LHCN-M2 (cell line): Measurements from ENCODE around the gene CERS6. TPM values are rescaled to one million over a fixed set of nuclear protein-coding genes. Genes with fewer than 3 reads are reported as not detected.
A peak's percentile ranks its signal among the peaks of the same experiment; 100 is the strongest.

Source experiments
- DNase-seq: peaks from one replicate; pipeline ENCODE4 v3.0.0-alpha.2; 2012; ENCODE audit warnings: low read depth
- total RNA-seq: library from RNA; depleted of rRNA; stranded (reverse); fragments of >200 nt; gene quantifications from 2 replicates; pipeline ENCODE4 v1.2.3, GENCODE V29; 2014

CERS6 gene
- total RNA-seq, 1 experiment from 2014 or later = 47.2 TPM

DNA sequence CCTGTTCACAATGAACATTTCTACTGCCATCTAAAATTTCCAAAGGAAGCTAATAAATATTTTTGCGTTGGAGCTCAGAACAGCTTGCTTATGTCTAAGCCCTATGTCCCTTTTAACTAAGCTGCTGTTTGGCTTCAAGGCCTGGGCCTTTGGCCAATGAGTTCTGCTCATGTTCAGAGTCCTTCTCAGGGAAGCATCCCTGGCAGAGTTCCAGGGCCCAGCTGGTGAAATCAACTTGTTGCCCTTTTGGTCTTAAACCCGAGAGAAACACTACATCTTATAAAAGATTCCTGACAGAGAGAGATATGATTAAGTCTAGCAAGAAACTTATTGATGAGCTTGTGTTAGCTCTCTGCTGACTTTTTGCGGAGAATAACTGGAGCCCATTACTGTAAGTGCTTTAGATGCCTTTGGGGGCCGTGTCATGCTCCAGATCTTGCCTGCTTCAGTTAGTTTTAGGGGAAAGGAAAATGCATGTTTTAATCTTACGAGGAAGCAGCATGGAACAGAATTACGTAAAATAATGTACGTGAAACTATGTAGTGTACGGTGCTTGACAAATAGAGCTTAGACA lies 243.9 kb downstream of the CERS6 start:
- peak; percentile 42 for DNase-seq

DNA sequence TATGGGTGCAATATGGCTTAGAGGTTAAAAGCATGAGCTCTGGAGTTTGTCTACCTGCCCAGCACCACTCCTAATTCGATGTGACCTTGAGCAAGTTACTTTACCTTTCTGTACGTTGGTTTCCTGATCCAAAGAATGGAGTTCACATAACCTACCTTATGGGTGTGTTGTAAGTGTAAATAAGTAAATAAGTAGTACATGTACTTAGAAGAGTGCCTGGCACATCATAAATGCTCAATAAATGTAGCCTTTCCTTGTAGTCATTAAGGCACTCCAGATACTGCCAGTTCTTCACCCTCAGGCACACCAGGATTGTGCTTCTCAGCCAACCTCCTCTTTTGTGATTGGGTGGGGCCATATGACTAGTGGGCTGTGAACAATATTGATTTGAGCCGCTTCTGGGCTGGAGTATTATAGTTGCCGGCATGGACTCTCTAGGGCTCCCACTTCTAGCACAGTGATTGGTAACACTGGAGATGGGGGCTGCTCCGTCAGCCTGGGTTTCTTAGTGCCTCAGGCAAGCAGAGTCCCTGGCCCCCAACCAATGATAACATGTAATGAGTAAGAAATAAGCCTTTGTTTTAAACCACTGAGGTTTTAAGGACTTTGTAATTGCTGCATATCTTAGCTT lies 244.7 kb downstream of the CERS6 start:
- DNase-seq = no peak

- DNase-seq = no peak
These were observed 246.5 kb downstream of the CERS6 start for GRCh38 chr2:168702579-168702978.

DNA sequence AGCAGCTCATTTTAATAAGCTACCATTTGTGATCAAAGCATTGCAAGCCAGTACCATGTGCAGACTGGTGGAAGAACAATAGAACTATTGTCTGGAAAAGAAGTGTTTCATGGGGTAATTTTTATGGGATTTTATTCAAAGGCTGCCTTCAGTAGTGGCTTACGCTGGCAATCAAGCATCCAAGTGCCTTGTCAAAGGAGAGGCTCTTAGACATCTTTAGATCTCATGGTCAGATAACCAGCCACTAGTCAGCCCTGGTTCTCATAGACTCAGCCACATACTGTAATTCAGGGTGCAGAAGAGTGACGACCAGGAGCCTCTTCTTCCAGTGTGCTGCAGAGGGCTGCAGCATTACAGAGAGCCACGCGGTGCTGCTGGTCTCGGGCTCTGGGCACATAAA lies 247.9 kb downstream of the CERS6 start:
- DNase-seq = no peak

DNA sequence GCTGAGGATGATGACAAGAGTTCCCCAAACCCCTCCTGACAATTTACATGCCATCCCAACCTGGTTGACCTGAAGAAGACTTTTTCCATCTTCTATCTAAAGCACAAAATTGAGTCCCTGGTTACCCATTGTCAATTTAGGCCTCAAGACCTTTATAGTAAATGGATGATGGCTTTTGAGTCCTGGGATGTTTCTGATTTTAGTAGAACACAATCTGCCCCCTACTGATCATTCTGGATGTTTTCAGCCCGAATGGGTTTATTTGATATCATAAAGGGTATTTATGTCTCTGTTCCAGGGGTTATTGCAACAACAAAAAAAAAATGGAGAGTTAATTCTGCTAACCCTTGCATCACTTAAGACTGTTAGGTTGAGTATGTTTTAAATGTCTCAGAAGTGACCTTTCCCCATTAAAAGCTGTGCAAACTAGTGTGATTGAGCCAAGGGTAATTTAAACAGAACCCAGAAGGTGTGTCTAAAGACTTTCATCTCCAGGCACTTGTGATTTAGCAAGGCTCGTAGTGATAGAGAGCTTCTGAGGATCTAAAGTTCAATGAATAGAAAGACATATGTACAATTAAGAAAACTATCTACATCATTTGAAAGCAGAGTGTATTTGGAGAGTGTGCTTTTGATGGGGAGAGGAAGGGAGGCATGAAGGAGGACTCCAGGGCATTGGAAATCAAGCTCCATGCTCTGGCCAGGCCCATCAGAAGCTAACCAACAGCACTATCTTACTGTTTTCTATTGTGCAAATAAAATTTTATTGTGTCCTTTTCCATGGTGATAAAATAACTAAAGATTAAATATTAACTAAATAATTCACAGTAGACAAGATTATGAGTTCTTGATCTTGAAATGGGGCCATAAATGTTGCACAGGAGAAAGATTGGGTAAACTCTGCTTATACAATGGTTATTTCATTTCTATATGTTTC lies 249.7 kb downstream of the CERS6 start:
- DNase-seq = peak; percentile 22

DNA sequence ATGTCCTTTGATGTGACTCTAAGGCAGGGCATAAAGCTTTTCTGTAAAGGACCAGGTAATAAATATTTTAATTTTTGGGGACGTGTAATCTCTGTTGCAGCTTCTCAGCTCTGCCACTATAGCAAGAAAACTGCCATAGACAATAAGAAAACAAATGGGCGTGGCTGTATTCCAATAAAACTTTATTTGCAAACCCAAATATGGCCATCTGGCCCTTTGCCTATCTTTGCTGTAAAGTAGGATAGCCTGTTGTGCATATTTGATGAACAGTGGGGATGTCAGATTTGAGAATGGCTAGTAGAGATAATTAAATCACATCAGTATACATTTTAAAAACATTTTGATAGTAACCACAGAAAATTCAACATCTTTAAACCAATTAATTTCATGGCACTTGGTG lies 250.7 kb downstream of the CERS6 start:
- no peak for DNase-seq

- DNase-seq = no peak
These were observed 252.0 kb downstream of the CERS6 start for GRCh38 chr2:168708080-168708479.

GRCh38 chr2:168710754-168711467 lies 254.8 kb downstream of the CERS6 start:
- no peak for DNase-seq

- DNase-seq = no peak
These were observed 256.0 kb downstream of the CERS6 start for GRCh38 chr2:168712053-168712452.

- DNase-seq = no peak
These were observed 257.3 kb downstream of the CERS6 start for GRCh38 chr2:168713325-168713724.

GRCh38 chr2:168715849-168716248 lies 259.8 kb downstream of the CERS6 start:
- DNase-seq = no peak

DNA sequence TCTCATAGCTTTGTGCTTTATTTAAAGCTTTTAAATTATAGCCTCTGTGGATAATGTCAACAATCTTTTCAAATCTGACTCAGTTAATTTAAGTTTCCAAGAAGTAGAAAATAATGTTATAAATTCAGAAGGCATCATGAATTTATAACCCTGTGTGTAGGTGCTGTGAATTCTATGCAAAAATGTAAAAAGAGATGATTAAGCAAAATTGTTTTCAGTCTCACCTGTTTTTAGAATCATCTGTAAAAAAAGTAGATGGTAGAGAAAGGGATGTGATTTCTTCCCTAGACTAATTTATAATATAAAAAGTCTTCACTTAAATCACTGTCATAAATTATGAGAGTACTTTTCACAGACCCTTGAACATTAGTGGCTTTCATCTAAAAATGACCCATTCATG lies 260.8 kb downstream of the CERS6 start:
- no peak for DNase-seq

GRCh38 chr2:168717790-168718502 lies 261.9 kb downstream of the CERS6 start:
- peak; percentile 67 for DNase-seq

GRCh38 chr2:168718622-168719021 lies 262.6 kb downstream of the CERS6 start:
- DNase-seq = no peak

DNA sequence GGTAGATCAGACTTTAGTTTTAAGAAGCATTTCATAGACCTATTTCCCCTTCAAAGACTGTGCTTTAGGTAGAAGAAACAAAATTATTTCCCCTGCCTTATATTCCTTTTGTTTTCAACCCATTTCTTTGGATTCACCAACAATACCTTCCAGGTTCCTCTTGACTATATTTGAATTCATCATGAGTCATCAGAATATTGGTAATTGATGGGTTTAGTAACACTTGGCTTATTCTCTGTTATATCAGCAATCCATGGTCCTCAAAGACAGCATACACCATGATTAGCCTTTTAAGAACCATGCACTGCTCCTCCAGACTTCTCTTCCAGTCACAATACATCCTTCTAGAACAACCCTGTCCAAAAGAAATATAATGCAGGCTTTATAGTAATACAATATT lies 263.4 kb downstream of the CERS6 start:
- DNase-seq = no peak

DNA sequence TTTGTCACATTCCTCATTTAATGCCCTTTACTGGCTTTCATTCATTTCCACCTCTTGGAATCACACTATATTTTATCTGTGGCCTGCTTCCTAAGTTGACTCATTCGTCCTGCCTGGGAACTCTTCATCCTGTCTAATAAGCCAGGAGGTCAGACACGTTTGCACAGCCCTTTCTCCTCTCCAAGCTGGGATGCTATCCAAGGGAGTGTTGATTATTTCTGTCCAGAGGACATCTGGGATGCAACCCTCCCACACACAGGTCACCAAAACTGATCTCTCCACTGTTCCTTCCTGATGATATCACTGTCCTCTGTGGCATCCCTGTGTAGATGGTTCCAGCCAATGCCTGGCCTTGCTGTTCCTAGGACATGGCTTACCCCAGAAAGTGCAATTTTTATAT lies 266.5 kb downstream of the CERS6 start:
- peak; percentile 82 for DNase-seq

DNA sequence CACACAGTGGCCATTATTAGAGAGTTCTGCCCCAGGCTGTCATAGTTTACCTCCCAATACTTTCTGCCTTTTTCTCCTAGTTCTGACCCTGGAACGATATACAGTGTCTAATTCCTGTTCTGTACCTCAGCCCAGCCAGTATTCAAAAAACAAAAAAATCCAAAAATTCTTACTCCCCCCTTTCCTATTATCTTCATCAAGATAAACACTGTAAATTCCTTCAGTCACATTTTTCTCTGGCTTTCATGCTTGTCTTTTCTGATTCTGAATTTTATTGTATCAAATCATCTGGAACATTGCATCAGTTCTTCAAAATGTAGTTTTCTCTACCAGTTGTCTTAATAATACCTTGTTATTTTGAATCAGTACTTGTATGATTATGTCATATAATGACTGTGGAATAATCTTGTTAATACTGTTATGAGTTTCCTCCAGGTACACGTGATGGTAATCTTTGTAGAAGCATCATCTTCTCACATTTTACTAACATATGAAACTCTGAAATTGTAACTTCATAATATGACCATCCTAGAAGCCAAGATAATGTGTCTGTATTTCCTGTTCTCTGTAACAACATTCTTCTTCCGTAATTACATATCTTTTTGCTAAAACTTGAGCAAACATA lies 267.3 kb downstream of the CERS6 start:
- no peak for DNase-seq

GRCh38 chr2:168726375-168726774 lies 270.3 kb downstream of the CERS6 start:
- DNase-seq = no peak

- DNase-seq = no peak
These were observed 271.9 kb downstream of the CERS6 start for GRCh38 chr2:168727904-168728470.

DNA sequence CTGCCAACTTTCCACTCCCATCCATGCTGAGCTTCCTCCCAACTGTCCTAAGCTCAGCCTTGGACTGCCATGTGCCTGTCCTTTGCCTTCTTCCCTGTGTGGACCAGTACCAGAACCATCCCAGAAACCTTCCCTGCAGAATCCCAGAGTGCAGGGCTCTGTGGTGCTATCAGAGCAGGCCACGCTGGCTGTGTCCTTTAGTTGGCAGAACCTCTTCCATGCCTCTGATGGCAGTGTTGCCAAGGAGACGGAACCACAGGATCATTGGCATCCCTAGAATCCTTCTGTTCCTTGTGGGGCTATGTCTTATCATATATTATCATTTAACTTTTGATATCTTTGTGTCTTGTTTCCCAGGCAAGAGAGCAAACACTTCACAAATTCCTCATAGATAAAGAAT lies 273.4 kb downstream of the CERS6 start:
- no peak for DNase-seq

DNA sequence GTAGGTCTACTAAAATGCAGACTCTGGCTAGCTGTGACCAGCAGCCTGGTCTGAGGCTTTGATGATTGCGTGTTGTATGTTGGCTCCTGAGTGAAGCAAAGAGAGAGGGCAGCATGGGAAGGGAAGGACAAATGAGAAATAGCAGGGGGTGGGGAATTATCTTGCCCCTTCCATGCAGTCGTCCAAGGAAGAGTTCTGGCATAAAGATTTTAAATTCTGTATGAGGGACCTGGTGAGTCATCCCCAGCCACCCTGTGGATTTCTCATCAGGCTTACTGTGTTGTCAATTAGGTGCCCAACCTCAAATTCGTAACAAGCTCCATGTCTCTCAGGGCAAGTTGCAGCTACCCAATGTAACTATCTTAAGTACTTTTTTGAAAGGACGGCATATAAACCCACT lies 274.3 kb downstream of the CERS6 start:
- DNase-seq = no peak
